Panc1 (cell line): Measurements from ENCODE around the gene NEK2. TPM values are rescaled to one million over a fixed set of nuclear protein-coding genes. Genes with fewer than 3 reads are reported as not detected.

ENCODE experiments used
- ATAC-seq: fragments of 200-7000 bp; cut with Tn5 transposase; 2 replicates; pipeline ENCODE4 v1.9.1; 2020; ENCODE audit warnings: mild to moderate bottlenecking, moderate library complexity
- BruUV-seq: library from RNA; stranded (reverse); fragments of 400-500 nt; replicated peaks from 2 replicates; lab custom pipeline; 2021; lab: Mats Ljungman, UMichigan
- CTCF ChIA-PET: fragments of 300-600 bp; sonication (Branson Sonifier 250); formaldehyde crosslinking; loops from one replicate; lab custom pipeline; 2022; ENCODE audit warnings: antibody characterized with exemption; lab: Charles Lee
- POLR2A ChIA-PET: fragments of 300-600 bp; sonication (Branson Sonifier 250); formaldehyde crosslinking; loops from one replicate; lab custom pipeline; 2022; ENCODE audit warnings: antibody characterized with exemption; lab: Charles Lee
- DNase-seq: peaks from one replicate; pipeline ENCODE4 v3.0.0-alpha.2; 2010; ENCODE audit warnings: low read depth, low spot score
- H3K27ac ChIP-seq: 2 replicates; pipeline ENCODE4 v1.5.1; 2011; ENCODE audit warnings: mild to moderate bottlenecking, low read length, inconsistent platforms
- H3K27me3 ChIP-seq: fragments of 200-500 bp; sonication (Bioruptor generic); 2 replicates; pipeline ENCODE4 v1.6.0; 2014; ENCODE audit warnings: low read length, inconsistent platforms; ENCODE audit not compliant: control insufficient read depth, insufficient read depth
- H3K36me3 ChIP-seq: fragments of 200-500 bp; sonication (Bioruptor generic); 2 replicates; pipeline ENCODE4 v1.5.1; 2014; ENCODE audit warnings: inconsistent platforms, mild to moderate bottlenecking, low read length, moderate library complexity; ENCODE audit not compliant: control insufficient read depth, insufficient read depth
- H3K4me1 ChIP-seq: 2 replicates; pipeline ENCODE4 v1.5.1; 2011; ENCODE audit warnings: inconsistent platforms, mild to moderate bottlenecking, low read length, moderate library complexity; ENCODE audit not compliant: control insufficient read depth, insufficient read depth
- H3K4me3 ChIP-seq, 2 experiments: 2 replicates each; pipeline ENCODE4 v1.5.1; 2011 to 2012; ENCODE audit warnings: low read depth in 2 of 2, low read length in 2 of 2, mild to moderate bottlenecking in 2 of 2, inconsistent platforms in 1 of 2, moderate library complexity in 1 of 2
- H3K9me3 ChIP-seq: fragments of 200-500 bp; sonication (Bioruptor generic); 2 replicates; pipeline ENCODE4 v1.5.1; 2014; ENCODE audit warnings: low read depth, mild to moderate bottlenecking, inconsistent platforms, low read length, moderate library complexity; ENCODE audit not compliant: control insufficient read depth, insufficient read depth
- CTCF ChIP-seq: fragments of 450-650 bp; IDR thresholded peaks from 2 replicates; pipeline ENCODE4 v1.5.1; 2017; ENCODE audit warnings: mild to moderate bottlenecking
- POLR2AphosphoS5 ChIP-seq: IDR thresholded peaks from 2 replicates; pipeline ENCODE4 v1.6.1; 2012; ENCODE audit warnings: mild to moderate bottlenecking, low read depth, low read length, moderate library complexity
- REST ChIP-seq, 2 experiments: IDR thresholded peaks; 2 replicates each; pipeline ENCODE4 v1.6.1; 2011 to 2012; ENCODE audit warnings: low read depth in 2 of 2, control low read depth in 1 of 2, low read length in 1 of 2, mild to moderate bottlenecking in 1 of 2, moderate library complexity in 1 of 2; ENCODE audit not compliant: insufficient read depth in 1 of 2
- SIN3A ChIP-seq: IDR thresholded peaks from 2 replicates; pipeline ENCODE4 v1.6.1; 2012; ENCODE audit warnings: low read depth, mild to moderate bottlenecking, low read length, moderate library complexity, borderline replicate concordance; ENCODE audit not compliant: insufficient read depth
- TCF7L2 ChIP-seq: IDR thresholded peaks from 2 replicates; pipeline ENCODE4 v1.6.1; 2011; ENCODE audit warnings: mild to moderate bottlenecking, low read depth, low read length, inconsistent platforms
- in situ Hi-C: cut with HindIII; loops from 2 replicates; pipeline ENCODE4 v1.10.0; 2016; ENCODE audit warnings: low sequenced_read_pairs, low pct_unique_long_range_greater_than_20kb
- intact Hi-C: fragments of 100-400 bp; cut with micrococcal nuclease; formaldehyde crosslinking; loops from one replicate; pipeline ENCODE4 v1.10.0; 2022; ENCODE audit not compliant: unreplicated experiment
- total RNA-seq: library from RNA; stranded (reverse); gene quantifications from one replicate; pipeline ENCODE4 v1.2.1, GENCODE V29; 2021; ENCODE audit not compliant: unreplicated experiment

The NEK2 gene
- total RNA-seq, 1 experiment from 2014 or later: 34.4 TPM

- ChIA-PET POLR2A (no interaction called here), CTCF (no interaction called here)
- H3K27ac ChIP-seq: peak overlapping the region; percentile 42; the same call in 1 of the 2 replicates
- peaks cover 29% of the 10 kb centered on the region for H3K4me1 ChIP-seq
- H3K27me3 ChIP-seq: no peaks in the 10 kb centered on the region
- H3K4me3 ChIP-seq: no peak overlapping the region
- DNase-seq (no peak), ATAC-seq (no peak)
- intact Hi-C loops (no loop called here), in situ Hi-C loops (no loop called here)
- H3K36me3 ChIP-seq: no peaks in the 10 kb centered on the region
- TF ChIP-seq POLR2AphosphoS5: no peak
- TF ChIP-seq CTCF: no peak
- TF ChIP-seq TCF7L2: no peak
- TF ChIP-seq SIN3A: no peak
- H3K9me3 ChIP-seq: no peaks in the 10 kb centered on the region
- no TSS peak for BruUV-seq
Observed at GRCh38 chr1:211708006-211708405, 32.6 kb upstream of the NEK2 start.

GRCh38 chr1:211705467-211706091 is 30.2 kb upstream of the NEK2 start:
- Histone ChIP-seq H3K4me1 (peaks cover 33% of the 10 kb centered on the region), H3K27me3 (no peaks in the 10 kb centered on the region), H3K36me3 (no peaks in the 10 kb centered on the region), H3K9me3 (no peaks in the 10 kb centered on the region), H3K4me3 (no peak overlapping the region), H3K27ac (peak overlapping the region; percentile 61)
- ChIA-PET CTCF (interaction anchor here (0.7 kb wide), 2 partner anchors 29 to 652 kb away, joined by 12 to 17 read pairs; no protein-coding TSS in a partner anchor), POLR2A (no interaction called here)
- in situ Hi-C loops: no loop called here
- BruUV-seq: no TSS peak
- peak; percentile 39; the same call in 1 of the 2 replicates for TF ChIP-seq POLR2AphosphoS5
- TF ChIP-seq TCF7L2: 0 out of 2 replicates have a peak, but pooled peaks have one; percentile 29
- no peak for TF ChIP-seq SIN3A
- TF ChIP-seq REST (IDR thresholded peaks at IDR 0.05; ENCODE audit: insufficient read depth in 1 of 2, low read depth in 2 of 2, low read length in 1 of 2): peak in 1 of 2 experiments; percentile 6; a peak in 1 of 4 replicates
- no peak for TF ChIP-seq CTCF
- DNase-seq (no peak), ATAC-seq (peak; percentile 83)
- intact Hi-C loops: no loop called here
